Measurements from ENCODE around the gene HABP4. TPM values are rescaled to one million over a fixed set of nuclear protein-coding genes. Genes with fewer than 3 reads are reported as not detected.

The HABP4 gene
- total and polyA plus RNA-seq, 4 donors = 1.1 to 4.0 (median 2.9) TPM

DNA sequence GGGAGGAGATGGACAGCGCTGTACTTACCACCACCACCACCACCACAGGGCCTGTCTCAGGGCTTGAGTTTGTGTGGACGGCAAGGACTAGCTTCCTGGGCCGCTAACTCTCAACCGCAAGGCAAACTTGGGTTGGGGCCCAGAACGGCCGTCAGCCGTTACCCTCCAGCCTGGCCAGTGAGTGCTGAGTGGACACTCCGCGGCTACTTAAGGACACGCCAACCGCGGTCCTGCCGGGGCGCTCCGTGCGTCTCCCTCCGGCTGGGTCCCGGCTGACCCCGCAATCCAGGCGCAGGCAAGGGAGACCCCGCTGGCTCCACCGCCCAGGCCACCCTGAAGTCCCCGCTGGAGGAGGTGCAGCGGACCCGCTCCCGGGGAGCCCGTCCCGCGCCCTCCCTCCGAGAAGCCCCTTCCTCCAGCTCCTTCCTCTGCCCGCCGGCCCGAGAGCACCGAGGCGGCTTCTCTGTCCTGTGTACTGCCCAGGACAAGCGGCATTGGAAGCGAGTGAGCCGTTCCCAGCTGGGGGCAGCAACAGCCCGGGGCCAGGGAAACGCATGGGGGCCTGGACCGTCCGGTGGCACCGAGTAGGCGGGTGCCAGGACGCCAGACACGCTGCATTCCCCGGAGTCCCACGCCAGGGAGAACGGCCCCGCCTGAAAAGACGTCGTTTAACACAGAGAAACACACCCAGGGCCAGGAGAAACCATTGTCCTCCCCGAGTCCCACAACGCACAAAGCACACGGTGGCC lies 46.6 kb downstream of the HABP4 start:
- H3K36me3 ChIP-seq (ENCODE audit: control insufficient read depth in 4 of 4, insufficient read depth in 3 of 4, low read depth in 1 of 4, low read length in 3 of 4) = peaks cover 0 to 4% (median under 1%) of the 10 kb centered on the region in 4 donors
- no peak overlapping the region for H3K9ac ChIP-seq (ENCODE audit: low read depth in 1 of 2, low read length in 2 of 2)
- no peaks in the 10 kb centered on the region for H3K27me3 ChIP-seq (ENCODE audit: control insufficient read depth in 4 of 4, insufficient read depth in 4 of 4, low read length in 3 of 4)
- no peak overlapping the region for H3K27ac ChIP-seq (ENCODE audit: low read depth in 1 of 2, low read length in 2 of 2)
- no peaks in the 10 kb centered on the region for H3K9me3 ChIP-seq (ENCODE audit: control insufficient read depth in 4 of 4, low read length in 3 of 4)
- WGBS = 96% methylated on average over 55 of the region's 55 CpGs
- no peak overlapping the region for H3K4me3 ChIP-seq (ENCODE audit: low read depth in 1 of 3, low read length in 3 of 3)
- peaks cover 2 to 14% (median 5%) of the 10 kb centered on the region in 4 donors for H3K4me1 ChIP-seq (ENCODE audit: control insufficient read depth in 4 of 4, insufficient read depth in 4 of 4, low read length in 3 of 4)
- DNase-seq (ENCODE audit: low spot score) = no peak
- TF ChIP-seq FOXA1 (IDR thresholded peaks at IDR 0.05) = no peak
- TF ChIP-seq, protein P1, sequence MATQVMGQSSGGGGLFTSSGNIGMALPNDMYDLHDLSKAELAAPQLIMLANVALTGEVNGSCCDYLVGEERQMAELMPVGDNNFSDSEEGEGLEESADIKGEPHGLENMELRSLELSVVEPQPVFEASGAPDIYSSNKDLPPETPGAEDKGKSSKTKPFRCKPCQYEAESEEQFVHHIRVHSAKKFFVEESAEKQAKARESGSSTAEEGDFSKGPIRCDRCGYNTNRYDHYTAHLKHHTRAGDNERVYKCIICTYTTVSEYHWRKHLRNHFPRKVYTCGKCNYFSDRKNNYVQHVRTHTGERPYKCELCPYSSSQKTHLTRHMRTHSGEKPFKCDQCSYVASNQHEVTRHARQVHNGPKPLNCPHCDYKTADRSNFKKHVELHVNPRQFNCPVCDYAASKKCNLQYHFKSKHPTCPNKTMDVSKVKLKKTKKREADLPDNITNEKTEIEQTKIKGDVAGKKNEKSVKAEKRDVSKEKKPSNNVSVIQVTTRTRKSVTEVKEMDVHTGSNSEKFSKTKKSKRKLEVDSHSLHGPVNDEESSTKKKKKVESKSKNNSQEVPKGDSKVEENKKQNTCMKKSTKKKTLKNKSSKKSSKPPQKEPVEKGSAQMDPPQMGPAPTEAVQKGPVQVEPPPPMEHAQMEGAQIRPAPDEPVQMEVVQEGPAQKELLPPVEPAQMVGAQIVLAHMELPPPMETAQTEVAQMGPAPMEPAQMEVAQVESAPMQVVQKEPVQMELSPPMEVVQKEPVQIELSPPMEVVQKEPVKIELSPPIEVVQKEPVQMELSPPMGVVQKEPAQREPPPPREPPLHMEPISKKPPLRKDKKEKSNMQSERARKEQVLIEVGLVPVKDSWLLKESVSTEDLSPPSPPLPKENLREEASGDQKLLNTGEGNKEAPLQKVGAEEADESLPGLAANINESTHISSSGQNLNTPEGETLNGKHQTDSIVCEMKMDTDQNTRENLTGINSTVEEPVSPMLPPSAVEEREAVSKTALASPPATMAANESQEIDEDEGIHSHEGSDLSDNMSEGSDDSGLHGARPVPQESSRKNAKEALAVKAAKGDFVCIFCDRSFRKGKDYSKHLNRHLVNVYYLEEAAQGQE (IDR thresholded peaks at IDR 0.05) = no peak
- TF ChIP-seq NR2F2 (IDR thresholded peaks at IDR 0.05) = no peak
- no peak for TF ChIP-seq GABPA (IDR thresholded peaks at IDR 0.05 in 1 of 2, conservative IDR thresholded peaks at IDR 0.05 in 1 of 2)

DNA sequence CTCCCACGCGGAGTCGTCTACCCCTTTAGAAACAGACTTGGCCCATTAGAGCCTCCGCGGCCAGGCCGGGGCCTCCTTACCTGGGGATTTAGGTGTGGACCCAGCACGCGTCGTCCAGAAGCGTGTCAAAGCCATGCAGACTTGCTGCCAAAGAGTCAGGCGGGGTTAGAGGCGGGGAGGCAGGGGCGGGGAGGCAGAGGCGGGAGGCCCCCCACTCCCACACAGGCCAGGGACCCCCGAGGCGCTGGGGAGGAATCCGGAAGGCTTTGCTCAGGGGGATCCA lies 47.1 kb downstream of the HABP4 start:
- no peak for TF ChIP-seq EGR1 (IDR thresholded peaks at IDR 0.05; ENCODE audit: low read depth in 2 of 2)
- TF ChIP-seq TAF1 (conservative IDR thresholded peaks at IDR 0.05) = no peak
- TF ChIP-seq YY1 (IDR thresholded peaks at IDR 0.05) = no peak
- no peak for TF ChIP-seq FOXA2 (IDR thresholded peaks at IDR 0.05)
- Histone ChIP-seq H3K4me3 (ENCODE audit: low read depth in 1 of 3, low read length in 3 of 3) (no peak overlapping the region), H3K36me3 (ENCODE audit: control insufficient read depth in 4 of 4, insufficient read depth in 3 of 4, low read depth in 1 of 4, low read length in 3 of 4) (peaks cover 0 to 4% (median under 1%) of the 10 kb centered on the region in 4 donors), H3K4me1 (ENCODE audit: control insufficient read depth in 4 of 4, insufficient read depth in 4 of 4, low read length in 3 of 4) (peaks cover 0 to 9% (median 4%) of the 10 kb centered on the region in 4 donors), H3K27ac (ENCODE audit: low read depth in 1 of 2, low read length in 2 of 2) (no peak overlapping the region), H3K9me3 (ENCODE audit: control insufficient read depth in 4 of 4, low read length in 3 of 4) (no peaks in the 10 kb centered on the region), H3K9ac (ENCODE audit: low read depth in 1 of 2, low read length in 2 of 2) (no peak overlapping the region), H3K27me3 (ENCODE audit: control insufficient read depth in 4 of 4, insufficient read depth in 4 of 4, low read length in 3 of 4) (no peaks in the 10 kb centered on the region)
- DNase-seq (ENCODE audit: low spot score) = no peak
- 97% methylated on average over 17 of the region's 17 CpGs for WGBS

DNA sequence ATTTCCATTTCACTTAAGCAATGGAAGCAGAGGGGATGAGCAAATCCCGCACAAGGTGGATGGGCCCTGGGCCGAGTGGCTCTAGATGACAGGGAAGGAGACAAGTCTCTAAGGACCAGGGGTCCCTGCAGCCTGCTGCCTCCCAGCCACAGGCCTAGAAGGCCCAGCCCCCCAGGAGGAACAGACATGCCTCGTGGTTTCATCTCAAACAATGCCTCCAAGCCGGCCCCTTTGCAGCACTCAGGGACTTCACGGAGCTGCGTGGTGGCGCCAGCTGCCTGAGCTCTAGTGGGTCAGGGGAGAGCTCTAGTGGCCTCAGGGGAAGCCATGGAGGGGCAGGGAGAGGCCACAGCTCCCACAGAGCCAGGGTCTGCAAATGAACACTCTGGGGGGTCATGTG lies 48.8 kb downstream of the HABP4 start:
- Histone ChIP-seq H3K9ac (ENCODE audit: low read depth in 1 of 2, low read length in 2 of 2) (no peak overlapping the region), H3K9me3 (ENCODE audit: control insufficient read depth in 4 of 4, low read length in 3 of 4) (no peaks in the 10 kb centered on the region), H3K4me1 (ENCODE audit: control insufficient read depth in 4 of 4, insufficient read depth in 4 of 4, low read length in 3 of 4) (no peaks in the 10 kb centered on the region), H3K27ac (ENCODE audit: low read depth in 1 of 2, low read length in 2 of 2) (no peak overlapping the region), H3K27me3 (ENCODE audit: control insufficient read depth in 4 of 4, insufficient read depth in 4 of 4, low read length in 3 of 4) (no peaks in the 10 kb centered on the region), H3K4me3 (ENCODE audit: low read depth in 1 of 3, low read length in 3 of 3) (no peak overlapping the region), H3K36me3 (ENCODE audit: control insufficient read depth in 4 of 4, insufficient read depth in 3 of 4, low read depth in 1 of 4, low read length in 3 of 4) (peaks cover under 1 to 4% (median 3%) of the 10 kb centered on the region in 4 donors)
- WGBS = 92% methylated on average over 7 of the region's 7 CpGs
- no peak for DNase-seq (ENCODE audit: low spot score)
- TF ChIP-seq JUND (IDR thresholded peaks at IDR 0.05) = no peak
- TF ChIP-seq, protein P1 (IDR thresholded peaks at IDR 0.05) = no peak
- TF ChIP-seq GABPA (IDR thresholded peaks at IDR 0.05 in 1 of 2, conservative IDR thresholded peaks at IDR 0.05 in 1 of 2) = no peak
- TF ChIP-seq HNF4G (IDR thresholded peaks at IDR 0.05) = no peak
- TF ChIP-seq, protein P2, sequence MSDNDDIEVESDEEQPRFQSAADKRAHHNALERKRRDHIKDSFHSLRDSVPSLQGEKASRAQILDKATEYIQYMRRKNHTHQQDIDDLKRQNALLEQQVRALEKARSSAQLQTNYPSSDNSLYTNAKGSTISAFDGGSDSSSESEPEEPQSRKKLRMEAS (IDR thresholded peaks at IDR 0.05) = no peak
- TF ChIP-seq, protein P3, sequence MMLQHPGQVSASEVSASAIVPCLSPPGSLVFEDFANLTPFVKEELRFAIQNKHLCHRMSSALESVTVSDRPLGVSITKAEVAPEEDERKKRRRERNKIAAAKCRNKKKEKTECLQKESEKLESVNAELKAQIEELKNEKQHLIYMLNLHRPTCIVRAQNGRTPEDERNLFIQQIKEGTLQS (IDR thresholded peaks at IDR 0.05) = no peak
- no peak for TF ChIP-seq EGR1 (IDR thresholded peaks at IDR 0.05; ENCODE audit: low read depth in 2 of 2)
- no peak for TF ChIP-seq SP1 (IDR thresholded peaks at IDR 0.05)
- TF ChIP-seq, protein P4, sequence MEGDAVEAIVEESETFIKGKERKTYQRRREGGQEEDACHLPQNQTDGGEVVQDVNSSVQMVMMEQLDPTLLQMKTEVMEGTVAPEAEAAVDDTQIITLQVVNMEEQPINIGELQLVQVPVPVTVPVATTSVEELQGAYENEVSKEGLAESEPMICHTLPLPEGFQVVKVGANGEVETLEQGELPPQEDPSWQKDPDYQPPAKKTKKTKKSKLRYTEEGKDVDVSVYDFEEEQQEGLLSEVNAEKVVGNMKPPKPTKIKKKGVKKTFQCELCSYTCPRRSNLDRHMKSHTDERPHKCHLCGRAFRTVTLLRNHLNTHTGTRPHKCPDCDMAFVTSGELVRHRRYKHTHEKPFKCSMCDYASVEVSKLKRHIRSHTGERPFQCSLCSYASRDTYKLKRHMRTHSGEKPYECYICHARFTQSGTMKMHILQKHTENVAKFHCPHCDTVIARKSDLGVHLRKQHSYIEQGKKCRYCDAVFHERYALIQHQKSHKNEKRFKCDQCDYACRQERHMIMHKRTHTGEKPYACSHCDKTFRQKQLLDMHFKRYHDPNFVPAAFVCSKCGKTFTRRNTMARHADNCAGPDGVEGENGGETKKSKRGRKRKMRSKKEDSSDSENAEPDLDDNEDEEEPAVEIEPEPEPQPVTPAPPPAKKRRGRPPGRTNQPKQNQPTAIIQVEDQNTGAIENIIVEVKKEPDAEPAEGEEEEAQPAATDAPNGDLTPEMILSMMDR (IDR thresholded peaks at IDR 0.05; ENCODE audit: low read depth, low read length, missing input control) = no peak
- no peak for TF ChIP-seq FOXA2 (IDR thresholded peaks at IDR 0.05)
- TF ChIP-seq FOXA1 (IDR thresholded peaks at IDR 0.05) = no peak
- TF ChIP-seq RXRA (IDR thresholded peaks at IDR 0.05) = no peak
- TF ChIP-seq, protein P5, sequence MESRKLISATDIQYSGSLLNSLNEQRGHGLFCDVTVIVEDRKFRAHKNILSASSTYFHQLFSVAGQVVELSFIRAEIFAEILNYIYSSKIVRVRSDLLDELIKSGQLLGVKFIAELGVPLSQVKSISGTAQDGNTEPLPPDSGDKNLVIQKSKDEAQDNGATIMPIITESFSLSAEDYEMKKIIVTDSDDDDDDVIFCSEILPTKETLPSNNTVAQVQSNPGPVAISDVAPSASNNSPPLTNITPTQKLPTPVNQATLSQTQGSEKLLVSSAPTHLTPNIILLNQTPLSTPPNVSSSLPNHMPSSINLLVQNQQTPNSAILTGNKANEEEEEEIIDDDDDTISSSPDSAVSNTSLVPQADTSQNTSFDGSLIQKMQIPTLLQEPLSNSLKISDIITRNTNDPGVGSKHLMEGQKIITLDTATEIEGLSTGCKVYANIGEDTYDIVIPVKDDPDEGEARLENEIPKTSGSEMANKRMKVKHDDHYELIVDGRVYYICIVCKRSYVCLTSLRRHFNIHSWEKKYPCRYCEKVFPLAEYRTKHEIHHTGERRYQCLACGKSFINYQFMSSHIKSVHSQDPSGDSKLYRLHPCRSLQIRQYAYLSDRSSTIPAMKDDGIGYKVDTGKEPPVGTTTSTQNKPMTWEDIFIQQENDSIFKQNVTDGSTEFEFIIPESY (IDR thresholded peaks at IDR 0.05) = no peak

Measured in liver (tissue), 9 donors.